H1 (cell line): ENCODE results near the gene ABL2. TPM values are rescaled to one million over a fixed set of nuclear protein-coding genes. Genes with fewer than 3 reads are reported as not detected.

Experiments used
- ATF2 ChIP-seq: IDR thresholded peaks from 2 replicates; pipeline ENCODE4 v1.6.1; 2012; ENCODE audit warnings: low read length, inconsistent platforms
- BACH1 ChIP-seq: IDR thresholded peaks from 2 replicates; pipeline ENCODE4 v1.6.1; 2012; ENCODE audit warnings: low read length, improper control_type of control experiment
- CHD7 ChIP-seq: fragments of 300-600 bp; sonication (generic); IDR thresholded peaks from 2 replicates; pipeline ENCODE4 v1.7.1; 2012; ENCODE audit warnings: low read length, moderate library complexity, mild to moderate bottlenecking, inconsistent platforms; ENCODE audit not compliant: insufficient replicate concordance
- EZH2 ChIP-seq: fragments of 200-600 bp; sonication (generic); IDR thresholded peaks from 2 replicates; pipeline ENCODE4 v1.7.1; 2012; ENCODE audit warnings: low read depth, mild to moderate bottlenecking, moderate library complexity, low read length, inconsistent platforms; ENCODE audit not compliant: severe bottlenecking
- KDM4A ChIP-seq: IDR thresholded peaks from one replicate; pipeline ENCODE4 v1.7.1; 2012; ENCODE audit warnings: low read depth, mild to moderate bottlenecking, moderate library complexity, low read length, inconsistent platforms; ENCODE audit not compliant: severe bottlenecking
- POLR2AphosphoS5 ChIP-seq: IDR thresholded peaks from 2 replicates; pipeline ENCODE4 v1.6.1; 2011; ENCODE audit warnings: low read depth, low read length
- RXRA ChIP-seq: IDR thresholded peaks from 2 replicates; pipeline ENCODE4 v1.6.1; 2011; ENCODE audit warnings: low read depth, mild to moderate bottlenecking, low read length, moderate library complexity; ENCODE audit not compliant: insufficient read depth
- SIN3A ChIP-seq, 2 experiments: IDR thresholded peaks in 1 of 2; conservative IDR thresholded peaks in 1 of 2; 2 replicates each; pipeline ENCODE4 v1.6.1; 2011 to 2012; ENCODE audit warnings: low read length in 2 of 2, improper control_type of control experiment in 1 of 2, low read depth in 1 of 2, mild to moderate bottlenecking in 1 of 2
- polyA plus RNA-seq, 7 experiments: library from polyadenylated mRNA; depleted of rRNA in 3 of 7; stranded (reverse) in 5 of 7; unstranded in 2 of 7; fragments of >200 nt in 5 of 7; fragments of 200-250 nt in 2 of 7; gene quantifications; 1 replicate in 5 of 7; 2 replicates in 1 of 7; 4 replicates in 1 of 7; pipeline versions ENCODE4 v1.2.1 to v1.2.3, GENCODE V29; 2011 to 2013; ENCODE audit warnings: missing spikeins in 2 of 7, mixed read lengths in 2 of 7
- total RNA-seq: library from RNA; stranded (reverse); fragmentation: NEBNext Ultra II Directional; extraction: Animal tissue kit (Norgen Biotek cat#: 25700); gene quantifications from 2 replicates; pipeline ENCODE4 v1.2.1, GENCODE V29; 2021

Gene ABL2
- total and polyA plus RNA-seq, 2 of the 8 experiments (the other 6 are each of a cell fraction or from before 2014, with no cell fraction given), result 4.5 to 19.1 TPM

- TF ChIP-seq CHD7, result no peak
- no peak for TF ChIP-seq ATF2
- TF ChIP-seq EZH2, result no peak
- no peak for TF ChIP-seq BACH1
- no peak for TF ChIP-seq SIN3A (conservative IDR thresholded peaks at IDR 0.05 in 1 of 2, IDR thresholded peaks at IDR 0.05 in 1 of 2; ENCODE audit: low read depth in 1 of 2, low read length in 2 of 2)
- no peak for TF ChIP-seq RXRA
- no peak for TF ChIP-seq KDM4A
- TF ChIP-seq POLR2AphosphoS5, result no peak
These were observed 41.6 kb downstream of the ABL2 start (continued) for GRCh38 chr1:179187735-179188471.
